HEK293 (cell line): Measurements from ENCODE around the gene ANGPTL2.

Source experiments
- CTCF ChIA-PET: fragments of 350-600 bp; formaldehyde crosslinking; extraction: SDS; loops from one replicate; lab custom pipeline; 2021; ENCODE audit warnings: antibody characterized with exemption; lab: Yijun Ruan, JAX
- POLR2A ChIA-PET: fragments of 300-600 bp; formaldehyde crosslinking; extraction: SDS; loops from one replicate; lab custom pipeline; 2020; ENCODE audit warnings: antibody characterized with exemption, inconsistent platforms; lab: Yijun Ruan, JAX
- H3K27ac ChIP-seq: fragments of 200-500 bp; sonication (Bioruptor generic); 2 replicates; pipeline ENCODE4 v1.5.1; 2014; ENCODE audit warnings: low read depth, low read length, control low read depth, inconsistent platforms; ENCODE audit errors: extremely low read depth
- H3K36me3 ChIP-seq, 2 experiments: fragments of 200-500 bp in 1 of 2; sonication (Bioruptor generic) in 1 of 2; 1 replicate in 1 of 2; 2 replicates in 1 of 2; pipeline ENCODE4 v1.5.1; 2014 to 2017; ENCODE audit warnings: inconsistent platforms in 2 of 2, low read length in 2 of 2; ENCODE audit not compliant: control insufficient read depth in 2 of 2, insufficient read depth in 1 of 2
- H3K4me1 ChIP-seq: fragments of 200-500 bp; sonication (Bioruptor generic); 2 replicates; pipeline ENCODE4 v1.5.1; 2014; ENCODE audit warnings: mild to moderate bottlenecking, low read length, inconsistent platforms; ENCODE audit not compliant: control insufficient read depth, insufficient read depth
- H3K4me3 ChIP-seq: 2 replicates; pipeline ENCODE4 v1.5.1; 2011; ENCODE audit warnings: low read depth, mild to moderate bottlenecking, control low read depth, low read length, moderate library complexity
- H3K9me3 ChIP-seq: fragments of 200-500 bp; sonication (Bioruptor generic); 2 replicates; pipeline ENCODE4 v1.5.1; 2014; ENCODE audit warnings: low read depth, low read length, inconsistent platforms; ENCODE audit not compliant: control insufficient read depth, insufficient read depth
- INSM2 ChIP-seq: fragments of 450-650 bp; formaldehyde crosslinking; IDR thresholded peaks from 2 replicates; pipeline ENCODE4 v1.5.1; 2016; ENCODE audit warnings: missing biosample characterization, missing genetic modification characterization
- KLF10 ChIP-seq: fragments of 450-650 bp; IDR thresholded peaks from 2 replicates; pipeline ENCODE4 v1.5.1; 2018; ENCODE audit warnings: missing biosample characterization, mild to moderate bottlenecking, missing genetic modification characterization
- KLF16 ChIP-seq: fragments of 450-650 bp; formaldehyde crosslinking; IDR thresholded peaks from 2 replicates; pipeline ENCODE4 v1.5.1; 2017; ENCODE audit warnings: missing biosample characterization, missing genetic modification characterization
- PATZ1 ChIP-seq: fragments of 450-650 bp; formaldehyde crosslinking; IDR thresholded peaks from 2 replicates; pipeline ENCODE4 v1.5.1; 2016; ENCODE audit warnings: missing biosample characterization, missing genetic modification characterization
- REST ChIP-seq: fragments of 450-650 bp; formaldehyde crosslinking; IDR thresholded peaks from 2 replicates; pipeline ENCODE4 v1.5.1; 2016; ENCODE audit warnings: missing biosample characterization, missing genetic modification characterization
- SCRT2 ChIP-seq: fragments of 450-650 bp; formaldehyde crosslinking; IDR thresholded peaks from 2 replicates; pipeline ENCODE4 v1.5.1; 2016; ENCODE audit warnings: missing biosample characterization, missing genetic modification characterization
- TSHZ1 ChIP-seq: fragments of 450-650 bp; formaldehyde crosslinking; IDR thresholded peaks from 2 replicates; pipeline ENCODE4 v1.5.1; 2016; ENCODE audit warnings: missing biosample characterization, missing genetic modification characterization, borderline replicate concordance
- ZBTB21 ChIP-seq: fragments of 450-650 bp; formaldehyde crosslinking; IDR thresholded peaks from 2 replicates; pipeline ENCODE4 v1.5.1; 2017; ENCODE audit warnings: missing biosample characterization, missing genetic modification characterization
- ZBTB48 ChIP-seq: fragments of 450-650 bp; formaldehyde crosslinking; IDR thresholded peaks from 2 replicates; pipeline ENCODE4 v1.5.1; 2016; ENCODE audit warnings: missing biosample characterization, missing genetic modification characterization
- ZBTB7A ChIP-seq: fragments of 450-650 bp; formaldehyde crosslinking; IDR thresholded peaks from 2 replicates; pipeline ENCODE4 v1.5.1; 2016; ENCODE audit warnings: low read depth, missing biosample characterization, missing genetic modification characterization
- ZIC2 ChIP-seq: fragments of 450-650 bp; formaldehyde crosslinking; IDR thresholded peaks from 2 replicates; pipeline ENCODE4 v1.5.1; 2016; ENCODE audit warnings: missing biosample characterization, missing genetic modification characterization
- ZNF133 ChIP-seq: fragments of 450-650 bp; formaldehyde crosslinking; IDR thresholded peaks from 2 replicates; pipeline ENCODE4 v1.5.1; 2016; ENCODE audit warnings: missing biosample characterization, missing genetic modification characterization
- ZNF223 ChIP-seq: fragments of 450-650 bp; formaldehyde crosslinking; IDR thresholded peaks from 2 replicates; pipeline ENCODE4 v1.5.1; 2016; ENCODE audit warnings: missing biosample characterization, missing genetic modification characterization
- ZNF266 ChIP-seq: fragments of 450-650 bp; formaldehyde crosslinking; IDR thresholded peaks from 2 replicates; pipeline ENCODE4 v1.5.1; 2016; ENCODE audit warnings: missing biosample characterization, missing genetic modification characterization, low read depth
- ZNF341 ChIP-seq: fragments of 450-650 bp; formaldehyde crosslinking; IDR thresholded peaks from 2 replicates; pipeline ENCODE4; 2016; ENCODE audit warnings: low read depth, missing biosample characterization, missing genetic modification characterization
- ZNF549 ChIP-seq: fragments of 450-650 bp; IDR thresholded peaks from 2 replicates; pipeline ENCODE4 v1.5.1; 2018; ENCODE audit warnings: missing biosample characterization, missing genetic modification characterization, mild to moderate bottlenecking, inconsistent platforms, moderate library complexity
- ZNF555 ChIP-seq: fragments of 450-650 bp; formaldehyde crosslinking; conservative IDR thresholded peaks from 2 replicates; pipeline ENCODE4 v1.5.1; 2017; ENCODE audit warnings: missing biosample characterization, mild to moderate bottlenecking, missing genetic modification characterization, inconsistent platforms
- ZNF596 ChIP-seq: fragments of 450-650 bp; IDR thresholded peaks from 2 replicates; pipeline ENCODE4 v1.5.0; 2018; ENCODE audit warnings: missing biosample characterization, mild to moderate bottlenecking, missing genetic modification characterization, moderate library complexity
- ZNF639 ChIP-seq: fragments of 450-650 bp; formaldehyde crosslinking; IDR thresholded peaks from 2 replicates; pipeline ENCODE4 v1.5.1; 2016; ENCODE audit warnings: missing biosample characterization, missing genetic modification characterization
- ZNF785 ChIP-seq: fragments of 450-650 bp; formaldehyde crosslinking; IDR thresholded peaks from 2 replicates; pipeline ENCODE4 v1.5.1; 2016; ENCODE audit warnings: missing biosample characterization, missing genetic modification characterization
- ZSCAN30 ChIP-seq: fragments of 450-650 bp; IDR thresholded peaks from 2 replicates; pipeline ENCODE4 v1.5.1; 2018; ENCODE audit warnings: missing biosample characterization, mild to moderate bottlenecking, missing genetic modification characterization, moderate library complexity

Gene ANGPTL2

GRCh38 chr9:127087411-127087810, 35.0 kb downstream of the ANGPTL2 start (continued):
- TF ChIP-seq INSM2 (tag by site-specific recombination), result no peak
- no peak for TF ChIP-seq KLF16 (tag by site-specific recombination)

- H3K4me3 ChIP-seq, result no peak overlapping the region
- no peak for TF ChIP-seq ZBTB21 (tag by site-specific recombination)
- TF ChIP-seq KLF10 (tag by site-specific recombination), result no peak
- TF ChIP-seq ZIC2 (tag by site-specific recombination), result no peak
- no peak for TF ChIP-seq ZNF785 (tag by site-specific recombination)
- no peak for TF ChIP-seq ZSCAN30
- TF ChIP-seq ZBTB48 (tag by site-specific recombination), result no peak
- TF ChIP-seq ZNF639 (tag by site-specific recombination), result no peak
- no peak for TF ChIP-seq ZNF223 (tag by site-specific recombination)
- TF ChIP-seq SCRT2 (tag by site-specific recombination), result no peak
- TF ChIP-seq REST (tag by site-specific recombination), result no peak
- TF ChIP-seq ZBTB7A (tag by site-specific recombination), result no peak
- TF ChIP-seq ZNF341 (tag by site-specific recombination), result no peak
- TF ChIP-seq PATZ1 (tag by site-specific recombination), result no peak
- no peak for TF ChIP-seq ZNF596 (tag by site-specific recombination)
- TF ChIP-seq TSHZ1, result no peak
- no peak for TF ChIP-seq ZNF266 (tag by site-specific recombination)
- TF ChIP-seq ZNF133 (tag by site-specific recombination), result no peak
- TF ChIP-seq ZNF549 (tag by site-specific recombination), result no peak
- no peak for TF ChIP-seq ZNF555
- TF ChIP-seq, all 188 proteins: peak for 0
- no peak overlapping the region for H3K27ac ChIP-seq
- ChIA-PET CTCF (no interaction called here), POLR2A (no interaction called here)
- no peaks in the 10 kb centered on the region for H3K4me1 ChIP-seq
- no peaks in the 10 kb centered on the region for H3K36me3 ChIP-seq
- H3K9me3 ChIP-seq, result no peaks in the 10 kb centered on the region
Observed at GRCh38 chr9:127086771-127087170, 35.7 kb downstream of the ANGPTL2 start.
